ENCODE results near the gene BCL2L14.

Gene BCL2L14, protein sequence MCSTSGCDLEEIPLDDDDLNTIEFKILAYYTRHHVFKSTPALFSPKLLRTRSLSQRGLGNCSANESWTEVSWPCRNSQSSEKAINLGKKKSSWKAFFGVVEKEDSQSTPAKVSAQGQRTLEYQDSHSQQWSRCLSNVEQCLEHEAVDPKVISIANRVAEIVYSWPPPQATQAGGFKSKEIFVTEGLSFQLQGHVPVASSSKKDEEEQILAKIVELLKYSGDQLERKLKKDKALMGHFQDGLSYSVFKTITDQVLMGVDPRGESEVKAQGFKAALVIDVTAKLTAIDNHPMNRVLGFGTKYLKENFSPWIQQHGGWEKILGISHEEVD

GRCh38 chr12:12070674-12071656 is at the start of gene BCL2L14:
Gene BCL2L14 (plus strand): TSS chr12:12070939. CDS start chr12:12079306, 8,367 bp downstream.
- FAIRE-seq: no peak

GRCh38 chr12:12022306-12022936 is 48.3 kb upstream of the BCL2L14 start:
- no peak for FAIRE-seq

DNA sequence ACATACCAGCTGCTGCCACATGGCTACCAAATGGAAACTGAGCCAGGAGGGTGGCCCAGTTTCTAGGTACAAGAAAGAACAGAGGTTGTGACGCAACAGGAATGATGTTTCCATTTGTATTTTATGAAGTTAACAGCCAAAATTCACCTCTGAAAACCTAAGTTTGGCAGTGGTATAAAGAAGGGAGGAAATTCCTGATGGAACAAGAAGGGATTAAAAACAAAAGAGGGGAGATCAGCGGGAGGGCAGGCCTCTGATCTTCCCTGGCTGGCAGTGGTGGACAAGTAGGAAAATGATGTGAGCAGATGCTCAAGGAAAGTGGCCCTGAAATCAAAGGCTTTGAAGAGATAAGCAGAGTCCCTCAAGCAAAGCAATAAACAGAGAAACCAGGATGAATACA is 47.3 kb upstream of the BCL2L14 start:
- FAIRE-seq: no peak

- FAIRE-seq: no peak
Measured at GRCh38 chr12:12024911-12025682, 45.6 kb upstream of the BCL2L14 start.

- no peak for FAIRE-seq
Measured at GRCh38 chr12:12025799-12026386, 44.8 kb upstream of the BCL2L14 start.

GRCh38 chr12:12028668-12029402 is 41.9 kb upstream of the BCL2L14 start:
- no peak for FAIRE-seq

- no peak for FAIRE-seq
Measured at GRCh38 chr12:12029653-12030052, 41.1 kb upstream of the BCL2L14 start.

- no peak for FAIRE-seq
Measured at GRCh38 chr12:12032260-12032791, 38.4 kb upstream of the BCL2L14 start.

DNA sequence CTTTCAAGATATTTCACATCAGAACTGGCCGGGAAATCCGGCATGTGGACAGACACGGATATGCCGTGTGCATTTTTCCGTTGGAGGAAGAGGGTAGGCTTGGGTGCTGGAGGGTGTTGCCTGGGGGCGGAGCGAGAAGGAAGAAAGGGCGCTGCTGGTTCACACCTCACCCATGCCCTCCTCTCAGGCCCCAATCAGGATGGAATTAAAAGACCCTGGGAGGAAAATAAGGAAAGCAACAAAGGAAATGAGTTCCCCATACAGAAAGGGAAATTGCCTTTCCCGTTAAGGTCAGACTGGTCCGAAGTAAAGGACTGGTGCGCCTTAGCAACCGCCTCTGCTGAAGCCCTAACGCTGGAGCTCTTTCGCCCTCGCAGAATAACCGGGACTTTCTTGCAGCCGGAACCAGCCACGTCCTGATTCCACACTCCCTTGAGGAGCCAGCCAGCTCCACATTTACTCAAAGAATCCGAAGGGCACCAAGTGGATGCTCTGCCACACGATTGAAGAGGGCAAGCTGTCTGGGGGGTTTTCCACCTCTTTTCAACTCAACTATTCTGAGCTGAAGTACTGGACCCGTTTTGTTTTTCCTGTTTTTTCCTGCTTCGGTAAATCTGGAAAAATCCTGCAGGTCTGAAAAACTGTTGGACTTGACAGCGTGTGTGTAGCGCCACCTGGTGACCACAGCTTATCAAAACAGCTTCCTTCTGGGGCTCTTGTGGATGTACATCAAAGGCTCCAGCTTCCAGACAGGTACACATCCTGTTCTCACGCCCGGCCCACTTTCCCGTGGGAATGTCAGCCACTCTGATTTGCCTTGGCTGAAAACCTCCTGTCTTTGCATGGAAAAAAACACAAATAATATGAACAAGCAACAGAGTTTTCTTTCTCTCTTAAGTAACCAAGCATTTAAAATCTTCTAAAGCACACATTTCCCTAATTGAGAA is 37.6 kb upstream of the BCL2L14 start:
- no peak for FAIRE-seq

GRCh38 chr12:12033824-12034223 is 36.9 kb upstream of the BCL2L14 start:
- no peak for FAIRE-seq

DNA sequence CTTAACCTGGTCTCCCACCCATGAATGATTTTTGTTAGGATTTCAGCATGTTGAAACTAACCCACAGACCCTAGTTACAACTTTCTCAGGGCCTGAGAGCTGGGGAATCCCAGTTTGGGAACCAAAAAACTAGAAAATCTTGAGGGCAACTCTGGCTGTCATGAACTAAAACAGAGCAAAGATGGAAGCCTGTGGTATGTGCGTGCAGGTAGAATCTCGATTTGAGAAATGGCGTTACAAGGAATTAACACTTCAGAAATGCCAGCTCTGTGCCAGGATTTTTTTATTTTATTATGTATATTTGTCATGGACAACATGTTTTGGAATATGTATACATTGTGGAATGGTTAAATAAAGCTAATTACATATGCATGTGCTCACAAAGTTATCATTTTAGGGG is 36.4 kb upstream of the BCL2L14 start:
- FAIRE-seq: no peak

DNA sequence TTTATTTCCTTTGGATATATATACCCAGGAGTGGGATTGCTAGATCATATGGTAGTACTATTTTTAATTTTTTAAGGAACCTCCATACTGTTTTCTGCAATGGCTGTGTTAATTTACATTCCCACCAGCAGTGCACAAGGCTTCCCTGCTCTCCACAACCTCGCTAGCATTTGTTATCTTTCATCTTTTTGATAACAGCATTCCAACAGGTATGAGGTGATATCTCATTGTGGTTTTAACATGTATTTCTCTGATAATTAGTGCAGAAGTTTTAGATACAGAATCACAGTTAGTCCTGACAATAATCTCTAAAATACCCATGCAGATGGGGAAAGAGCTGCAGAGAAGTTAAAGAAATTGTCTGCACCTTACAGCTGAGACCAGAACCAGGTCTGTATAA is 35.5 kb upstream of the BCL2L14 start:
- FAIRE-seq: no peak

DNA sequence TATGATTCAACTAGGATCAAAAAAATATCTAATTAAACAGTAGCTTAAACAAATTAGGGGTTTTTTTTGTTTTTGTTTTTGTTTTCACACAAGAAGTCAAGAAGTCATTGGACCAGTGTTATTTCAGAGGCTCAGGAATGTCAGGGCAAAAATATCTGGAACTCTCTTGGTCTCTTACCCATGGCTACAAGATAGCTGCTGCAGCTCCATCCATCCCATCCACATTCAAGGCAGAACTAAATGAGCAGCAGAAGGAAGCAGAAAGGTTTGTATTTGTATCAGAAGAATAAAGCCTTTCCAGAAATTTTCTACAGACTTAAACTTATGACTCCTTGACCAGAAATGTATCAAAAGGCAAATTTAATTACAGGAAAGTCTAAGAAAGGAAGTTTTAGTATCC is 33.8 kb upstream of the BCL2L14 start:
- FAIRE-seq: no peak

- FAIRE-seq: no peak
Measured at GRCh38 chr12:12039897-12040296, 30.8 kb upstream of the BCL2L14 start.

GRCh38 chr12:12046401-12046800 is 24.3 kb upstream of the BCL2L14 start:
- FAIRE-seq: no peak

- no peak for FAIRE-seq
Measured at GRCh38 chr12:12047682-12048081, 23.1 kb upstream of the BCL2L14 start.

DNA sequence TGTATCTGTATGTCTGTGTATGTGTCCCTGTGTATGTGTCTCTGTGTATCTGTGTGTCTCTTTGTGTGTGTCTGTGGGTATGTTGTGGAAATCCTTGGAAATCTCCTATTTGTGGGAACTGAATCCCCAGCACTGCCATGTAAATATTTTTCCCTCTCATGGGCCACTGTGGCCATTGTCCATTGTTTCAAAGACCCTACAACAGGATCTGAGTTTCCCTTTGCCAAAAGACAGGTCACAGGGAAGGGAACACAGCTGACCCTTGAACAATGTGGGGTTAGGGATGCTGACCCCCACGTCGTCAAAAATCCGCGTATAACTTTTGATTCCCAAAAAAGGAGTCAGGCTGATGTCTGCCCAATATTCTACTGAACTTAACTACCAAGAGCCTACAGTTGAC is 22.5 kb upstream of the BCL2L14 start:
- FAIRE-seq: no peak

DNA sequence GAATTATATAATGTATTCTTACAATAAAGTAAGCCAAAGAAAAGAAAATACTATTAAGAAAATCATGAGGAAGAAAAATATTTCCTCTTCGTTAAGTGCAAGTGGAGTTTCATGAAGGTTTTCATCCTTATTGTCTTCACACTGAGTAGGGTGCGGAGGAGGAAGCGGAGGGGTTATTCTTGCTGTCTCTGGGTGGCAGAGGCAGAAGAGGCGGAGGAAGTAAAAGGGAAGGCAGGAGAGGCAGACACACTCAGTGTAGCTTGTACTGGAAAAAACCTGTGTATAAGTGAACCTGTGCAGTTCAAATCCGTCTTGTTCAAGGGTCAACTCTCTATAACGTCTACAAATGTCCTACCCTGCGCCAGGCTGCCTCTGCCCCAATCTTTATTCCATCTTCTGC is 22.0 kb upstream of the BCL2L14 start:
- FAIRE-seq: no peak

DNA sequence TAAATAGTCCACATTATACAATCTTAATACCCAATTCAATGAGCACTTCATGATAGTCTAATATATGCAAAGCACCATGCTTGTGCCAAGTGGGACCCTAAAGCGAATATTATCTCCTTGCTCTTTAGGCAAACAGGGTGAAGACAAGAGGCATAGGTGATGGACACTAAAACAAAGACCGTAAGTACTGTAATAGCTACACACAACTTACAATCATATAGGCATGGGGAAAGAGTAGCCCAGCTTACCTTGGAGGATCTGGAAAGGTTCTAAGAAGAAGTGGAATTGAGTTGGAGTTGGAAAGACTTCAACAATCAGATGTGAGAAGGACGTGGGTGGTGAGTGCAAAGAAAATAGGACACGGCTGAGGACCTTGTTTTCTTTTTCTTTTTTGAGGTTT is 19.1 kb upstream of the BCL2L14 start:
- FAIRE-seq: no peak

GRCh38 chr12:12054993-12055392 is 15.7 kb upstream of the BCL2L14 start:
- FAIRE-seq: no peak
